Brain microvascular endothelial cell (primary cell): ENCODE results near the gene NDFIP1.
"Not testable (repeated sequence)": the region's sequence is repeated elsewhere in the genome, so short reads cannot be mapped to it uniquely, and the experiment has no call there.

Source experiments
- DNase-seq: peaks from one replicate; pipeline ENCODE4 v3.0.0-alpha.2; 2020
- H3K27ac ChIP-seq: fragments of 250-450 bp; sonication (Bioruptor Pico); 2 replicates; pipeline ENCODE4 v1.5.1; 2020; ENCODE audit warnings: mild to moderate bottlenecking, moderate library complexity
- H3K27me3 ChIP-seq: fragments of 250-450 bp; sonication (Bioruptor Pico); replicated peaks from 2 replicates; pipeline ENCODE4 v1.5.1; 2020; ENCODE audit warnings: mild to moderate bottlenecking
- H3K36me3 ChIP-seq: fragments of 250-450 bp; sonication (Bioruptor Pico); replicated peaks from 2 replicates; pipeline ENCODE4 v1.5.1; 2020; ENCODE audit warnings: mild to moderate bottlenecking
- H3K4me3 ChIP-seq: 2 replicates; pipeline ENCODE4 v1.5.1; 2011; ENCODE audit warnings: low read depth, mild to moderate bottlenecking, control low read depth, low read length, moderate library complexity
- CTCF ChIP-seq: IDR thresholded peaks from 2 replicates; pipeline ENCODE4 v1.5.1; 2011; ENCODE audit warnings: low read depth, mild to moderate bottlenecking, moderate library complexity, low read length, control low read depth, inconsistent platforms; ENCODE audit errors: missing control alignments
- in situ Hi-C: cut with HindIII; loops from 2 replicates; pipeline ENCODE4 v1.10.0; 2017; ENCODE audit warnings: low sequenced_read_pairs, low pct_ligation_motif_present

Gene NDFIP1

GRCh38 chr5:142184988-142185387, 76.4 kb downstream of the NDFIP1 start:
- no peak overlapping the region for H3K4me3 ChIP-seq
- DNase-seq: no peak
- H3K27me3 ChIP-seq: no peaks in the 10 kb centered on the region
- H3K36me3 ChIP-seq: no peaks in the 10 kb centered on the region
- in situ Hi-C loops: no loop called here
- no peak for TF ChIP-seq CTCF
- no peak overlapping the region for H3K27ac ChIP-seq

GRCh38 chr5:142186514-142186856, 77.9 kb downstream of the NDFIP1 start:
- H3K36me3 ChIP-seq: no peaks in the 10 kb centered on the region
- H3K4me3 ChIP-seq: no peak overlapping the region
- in situ Hi-C loops: no loop called here
- H3K27ac ChIP-seq: no peak overlapping the region
- no peak for DNase-seq
- TF ChIP-seq CTCF: no peak
- H3K27me3 ChIP-seq: no peaks in the 10 kb centered on the region

GRCh38 chr5:142186857-142187594, 78.4 kb downstream of the NDFIP1 start:
- no peak overlapping the region for H3K27ac ChIP-seq
- no peak for DNase-seq
- H3K4me3 ChIP-seq: no peak overlapping the region
- in situ Hi-C loops: no loop called here
- TF ChIP-seq CTCF: no peak
- no peaks in the 10 kb centered on the region for H3K36me3 ChIP-seq
- H3K27me3 ChIP-seq: no peaks in the 10 kb centered on the region

- DNase-seq, H3K36me3 ChIP-seq, H3K27me3 ChIP-seq, in situ Hi-C loops, H3K27ac ChIP-seq, H3K4me3 ChIP-seq: not testable (repeated sequence)
Observed at GRCh38 chr5:142188691-142189090, 80.1 kb downstream of the NDFIP1 start.

- Histone ChIP-seq H3K27ac (no peak overlapping the region), H3K36me3 (no peaks in the 10 kb centered on the region), H3K4me3 (no peak overlapping the region), H3K27me3 (no peaks in the 10 kb centered on the region)
- in situ Hi-C loops: no loop called here
- no peak for DNase-seq
- TF ChIP-seq CTCF: no peak
Observed at GRCh38 chr5:142189813-142190212, 81.2 kb downstream of the NDFIP1 start.

GRCh38 chr5:142191776-142192175, 83.2 kb downstream of the NDFIP1 start:
- Histone ChIP-seq H3K27ac (no peak overlapping the region), H3K27me3 (no peaks in the 10 kb centered on the region), H3K4me3 (no peak overlapping the region), H3K36me3 (no peaks in the 10 kb centered on the region)
- in situ Hi-C loops: no loop called here
- TF ChIP-seq CTCF: no peak
- no peak for DNase-seq
